Suprapubic skin (tissue), 4 donors: ENCODE data around the gene TCF20. TPM values are rescaled to one million over a fixed set of nuclear protein-coding genes. Genes with fewer than 3 reads are reported as not detected.

Experiments
- DNase-seq, 2 donors: peaks; one replicate each; pipeline ENCODE4 v3.0.0-alpha.2; 2019; ENCODE audit warnings: low spot score in 2 of 2
- H3K27ac ChIP-seq: fragments of 200-600 bp; sonication (generic); one replicate; pipeline ENCODE4 v1.5.1; 2019
- H3K27me3 ChIP-seq: fragments of 200-600 bp; sonication (generic); one replicate; pipeline ENCODE4 v1.5.1; 2019
- H3K36me3 ChIP-seq: fragments of 200-600 bp; sonication (generic); one replicate; pipeline ENCODE4 v1.5.1; 2019
- H3K4me1 ChIP-seq: fragments of 200-600 bp; sonication (generic); one replicate; pipeline ENCODE4 v1.5.1; 2019
- H3K4me3 ChIP-seq: fragments of 200-600 bp; sonication (generic); one replicate; pipeline ENCODE4 v1.5.1; 2019; ENCODE audit warnings: mild to moderate bottlenecking
- H3K9me3 ChIP-seq: fragments of 200-600 bp; sonication (generic); one replicate; pipeline ENCODE4 v1.5.1; 2019
- CTCF ChIP-seq, 2 donors: fragments of 200-600 bp in 1 of 2; fragments of 450-650 bp in 1 of 2; sonication (generic) in 1 of 2; IDR thresholded peaks; one replicate each; pipeline ENCODE4 v1.5.1; 2016 to 2019; ENCODE audit warnings: antibody characterized with exemption in 2 of 2, mild to moderate bottlenecking in 1 of 2, moderate library complexity in 1 of 2
- EP300 ChIP-seq: sonication (generic); formaldehyde crosslinking; IDR thresholded peaks from one replicate; pipeline ENCODE4 v1.6.1; 2017; ENCODE audit warnings: antibody characterized with exemption
- POLR2A ChIP-seq, 2 donors: fragments of 450-650 bp; IDR thresholded peaks; one replicate each; pipeline ENCODE4 v1.6.1; 2017; ENCODE audit warnings: antibody characterized with exemption in 2 of 2, mild to moderate bottlenecking in 2 of 2, moderate library complexity in 2 of 2
- POLR2AphosphoS5 ChIP-seq, 3 donors: sonication (generic); formaldehyde crosslinking; IDR thresholded peaks; one replicate each; pipeline ENCODE4 v1.6.1; 2017; ENCODE audit warnings: antibody characterized with exemption in 3 of 3
- WGBS: methylation state at CpG from one replicate; pipeline ENCODE4 v1.1.5; 2018; 5-methylcytosine and 5-hydroxymethylcytosine counted together
- total RNA-seq, 4 donors: library from RNA; depleted of rRNA; stranded (reverse); fragments of >200 nt; gene quantifications; one replicate each; pipeline ENCODE4 v1.1.0, GENCODE V29; 2016

Gene TCF20
- total RNA-seq, 4 donors from 2014 or later, result 56.4 to 72.8 (median 68.4) TPM

GRCh38 chr22:42262964-42263363, 7.5 kb downstream of the TCF20 start:
- Histone ChIP-seq H3K9me3 (no peaks in the 10 kb centered on the region), H3K4me1 (peaks cover 10% of the 10 kb centered on the region), H3K4me3 (no peak overlapping the region), H3K27ac (no peak overlapping the region), H3K36me3 (no peaks in the 10 kb centered on the region), H3K27me3 (no peaks in the 10 kb centered on the region)
- no peak for DNase-seq
- TF ChIP-seq EP300 (no peak), POLR2A (IDR thresholded peaks at IDR 0.05) (no peak), POLR2AphosphoS5 (IDR thresholded peaks at IDR 0.05) (no peak), CTCF (IDR thresholded peaks at IDR 0.05) (no peak)
- 66% methylated on average over 4 of the region's 4 CpGs for WGBS

GRCh38 chr22:42261296-42261695, 9.2 kb downstream of the TCF20 start:
- Histone ChIP-seq H3K9me3 (no peaks in the 10 kb centered on the region), H3K27ac (no peak overlapping the region), H3K27me3 (no peaks in the 10 kb centered on the region), H3K4me1 (peaks cover 11% of the 10 kb centered on the region), H3K36me3 (no peaks in the 10 kb centered on the region), H3K4me3 (no peak overlapping the region)
- DNase-seq, result no peak
- TF ChIP-seq CTCF (IDR thresholded peaks at IDR 0.05) (no peak), EP300 (no peak), POLR2AphosphoS5 (IDR thresholded peaks at IDR 0.05) (no peak), POLR2A (IDR thresholded peaks at IDR 0.05) (no peak)
- WGBS, result 53% methylated on average over 1 of the region's 1 CpG

DNA sequence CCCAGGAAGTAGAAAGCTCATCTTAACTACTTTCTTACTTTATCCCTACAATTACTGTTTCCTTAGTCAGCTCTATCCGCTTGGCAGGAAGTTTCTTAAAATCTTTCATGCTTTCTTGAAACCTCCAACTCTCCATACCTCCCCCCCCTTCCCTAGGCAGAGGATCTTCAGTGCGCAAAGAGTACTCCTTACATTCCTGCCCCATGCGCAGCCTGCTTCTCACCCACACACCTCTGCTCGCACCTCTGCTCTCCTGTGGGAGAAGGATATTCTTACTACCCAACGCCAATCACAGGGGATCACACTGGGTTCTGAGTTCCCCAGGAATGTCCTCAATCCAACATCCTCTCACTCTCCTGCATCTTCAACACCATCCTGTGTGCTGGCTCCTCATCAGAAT, 12.3 kb downstream of the TCF20 start:
- no peak for DNase-seq
- Histone ChIP-seq H3K4me1 (peaks cover 11% of the 10 kb centered on the region), H3K27ac (no peak overlapping the region), H3K9me3 (no peaks in the 10 kb centered on the region), H3K36me3 (no peaks in the 10 kb centered on the region), H3K4me3 (no peak overlapping the region), H3K27me3 (no peaks in the 10 kb centered on the region)
- 85% methylated on average over 5 of the region's 5 CpGs for WGBS
- TF ChIP-seq EP300, result no peak
- TF ChIP-seq POLR2A (IDR thresholded peaks at IDR 0.05), result no peak
- TF ChIP-seq POLR2AphosphoS5 (IDR thresholded peaks at IDR 0.05), result no peak
- TF ChIP-seq CTCF (IDR thresholded peaks at IDR 0.05), result no peak

DNA sequence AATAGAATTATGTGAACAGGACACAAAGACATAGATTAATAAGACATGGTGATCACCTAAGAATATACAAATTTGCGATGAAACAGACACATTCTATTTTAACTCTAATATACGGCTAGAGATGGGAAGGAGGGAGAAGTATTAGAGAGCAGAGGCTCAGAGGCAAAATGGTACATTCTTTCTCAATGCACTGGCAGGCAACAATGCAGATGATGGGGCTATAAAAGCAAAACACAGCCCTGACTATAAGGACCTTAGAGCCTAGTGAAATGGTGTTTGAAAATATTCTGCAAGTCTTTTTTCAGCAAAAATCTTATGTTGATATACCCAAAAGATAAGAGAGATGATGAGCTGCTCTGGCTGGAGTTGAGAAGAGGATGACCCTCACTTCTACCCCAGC, 13.1 kb downstream of the TCF20 start:
- no peak for DNase-seq
- Histone ChIP-seq H3K4me1 (peaks cover 11% of the 10 kb centered on the region), H3K36me3 (no peaks in the 10 kb centered on the region), H3K27ac (no peak overlapping the region), H3K27me3 (no peaks in the 10 kb centered on the region), H3K4me3 (no peak overlapping the region), H3K9me3 (no peaks in the 10 kb centered on the region)
- TF ChIP-seq POLR2AphosphoS5 (IDR thresholded peaks at IDR 0.05), result no peak
- no peak for TF ChIP-seq POLR2A (IDR thresholded peaks at IDR 0.05)
- TF ChIP-seq CTCF (IDR thresholded peaks at IDR 0.05), result no peak
- no peak for TF ChIP-seq EP300
- WGBS, result 88% methylated on average over 2 of the region's 2 CpGs

DNA sequence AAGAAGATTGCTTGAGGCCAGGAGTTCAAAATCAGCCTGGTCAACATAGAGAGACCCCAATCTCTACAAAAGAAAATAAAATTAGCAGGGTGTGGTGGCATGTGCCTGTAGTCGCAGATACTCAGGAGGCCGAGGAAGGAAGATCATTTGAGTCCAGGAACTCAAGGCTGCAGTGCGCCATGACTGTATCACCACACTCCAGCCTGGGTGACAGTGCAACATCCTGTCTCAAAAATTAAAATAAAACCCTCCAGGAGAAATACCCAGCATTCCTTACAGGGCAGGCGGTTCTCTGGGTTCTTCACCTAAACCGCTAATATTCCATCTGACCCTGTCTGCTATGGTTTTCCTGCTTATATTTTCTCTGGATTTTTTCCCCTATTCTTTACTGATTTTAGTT, 13.5 kb downstream of the TCF20 start:
- Histone ChIP-seq H3K4me1 (peaks cover 11% of the 10 kb centered on the region), H3K27me3 (no peaks in the 10 kb centered on the region), H3K9me3 (no peaks in the 10 kb centered on the region), H3K36me3 (no peaks in the 10 kb centered on the region), H3K4me3 (no peak overlapping the region), H3K27ac (no peak overlapping the region)
- no peak for TF ChIP-seq EP300
- TF ChIP-seq CTCF (IDR thresholded peaks at IDR 0.05), result no peak
- DNase-seq, result no peak
- 92% methylated on average over 5 of the region's 5 CpGs for WGBS
